Measurements from ENCODE around the gene GPR153. TPM values are rescaled to one million over a fixed set of nuclear protein-coding genes. Genes with fewer than 3 reads are reported as not detected.

Gene GPR153
- total and polyA plus RNA-seq, 2 of the 13 experiments (the other 11 are each of a cell fraction or from before 2014, with no cell fraction given), result 0.22 to 0.31 TPM

- intact Hi-C loops (cut with micrococcal nuclease; ENCODE audit: unreplicated experiment) (no loop called here), in situ Hi-C loops (cut with HindIII; ENCODE audit: extremely low pct_ligation_motif_present, low pct_unique_long_range_greater_than_20kb) (no loop called here)
- H3K36me3 ChIP-seq (replicated peaks in 1 of 2; ENCODE audit: control insufficient read depth in 1 of 2, insufficient read depth in 2 of 2, low read length in 2 of 2), result peaks cover 7 to 45% of the 10 kb centered on the region in 2 experiments; a peak in 4 of 5 replicates
- no peaks in the 10 kb centered on the region for H3K79me2 ChIP-seq (ENCODE audit: insufficient read depth, low read length)
- no peak overlapping the region for H3K4me3 ChIP-seq (replicated peaks in 1 of 3; ENCODE audit: insufficient read depth in 1 of 3, low read depth in 2 of 3, low read length in 3 of 3)
- H3K9ac ChIP-seq (ENCODE audit: insufficient read depth, low read depth, low read length), result no peak overlapping the region
- H2AFZ ChIP-seq (ENCODE audit: low read length), result no peak overlapping the region
- H3K27ac ChIP-seq (ENCODE audit: extremely low read length, insufficient read depth, low read length), result no peak overlapping the region
- no peak overlapping the region for H3K4me2 ChIP-seq (ENCODE audit: low read depth, low read length)
- ChIA-PET CTCF (ENCODE audit: low intra/inter-chr PET ratio, low total read pairs) (no interaction called here), POLR2A (interaction anchor here (1.3 to 1.6 kb wide), 2 partner anchors 15 to 17 kb away, joined by 3 read pairs; no protein-coding TSS in a partner anchor)
- no peaks in the 10 kb centered on the region for H3K9me3 ChIP-seq (ENCODE audit: low read length)
- no peaks in the 10 kb centered on the region for H3K4me1 ChIP-seq (ENCODE audit: insufficient read depth, low read length)
- H3K27me3 ChIP-seq (ENCODE audit: control insufficient read depth in 1 of 2, insufficient read depth in 2 of 2, low read length in 2 of 2), result no peaks in the 10 kb centered on the region
- BruUV-seq (replicated peaks), result TSS peak; percentile 58
- WGBS (ENCODE audit: low lambda C conversion rate), result 99% methylated on average over 13 of the region's 13 CpGs
- FAIRE-seq, result no peak
- 0 out of 2 replicates have a peak, but pooled peaks have one; percentile 22 for TF ChIP-seq ZNF629 (CRISPR knock-in tag; conservative IDR thresholded peaks at IDR 0.05)
- no peak for TF ChIP-seq TMF1 (CRISPR knock-in tag; IDR thresholded peaks at IDR 0.05; ENCODE audit: low read depth)
- no peak for DNase-seq (ENCODE audit: low spot score)
- ATAC-seq, result no peak
- no peaks in the 10 kb centered on the region for H4K20me1 ChIP-seq (ENCODE audit: insufficient read depth, low read length)
Measured at GRCh38 chr1:6223617-6224016, 37.3 kb downstream of the GPR153 start.

DNA sequence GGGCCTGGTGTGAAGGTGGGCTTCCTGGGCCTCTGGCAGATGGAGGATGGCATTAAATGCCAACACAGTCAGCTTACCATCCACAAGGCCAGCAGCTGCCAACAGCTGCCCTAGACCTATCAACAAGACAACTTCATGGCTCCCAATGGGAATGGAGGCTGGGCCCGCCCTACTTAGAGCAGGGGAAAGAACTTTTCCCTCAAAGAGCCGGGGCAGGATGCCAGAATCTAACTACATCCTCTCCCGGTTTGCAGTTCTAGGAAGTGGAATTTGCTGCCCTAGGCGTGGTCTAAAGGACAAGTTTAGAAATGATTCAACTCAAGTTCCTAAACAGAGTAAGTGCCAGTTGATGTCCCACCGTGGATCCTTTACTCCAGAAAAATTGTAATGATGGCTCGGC is 38.3 kb downstream of the GPR153 start:
- no peak for FAIRE-seq
- Histone ChIP-seq H3K4me3 (replicated peaks in 1 of 3; ENCODE audit: insufficient read depth in 1 of 3, low read depth in 2 of 3, low read length in 3 of 3) (no peak overlapping the region), H2AFZ (ENCODE audit: low read length) (no peak overlapping the region), H3K9ac (ENCODE audit: insufficient read depth, low read depth, low read length) (no peak overlapping the region), H3K79me2 (ENCODE audit: insufficient read depth, low read length) (no peaks in the 10 kb centered on the region), H4K20me1 (ENCODE audit: insufficient read depth, low read length) (no peaks in the 10 kb centered on the region), H3K27me3 (ENCODE audit: control insufficient read depth in 1 of 2, insufficient read depth in 2 of 2, low read length in 2 of 2) (no peaks in the 10 kb centered on the region), H3K9me3 (ENCODE audit: low read length) (no peaks in the 10 kb centered on the region), H3K27ac (ENCODE audit: extremely low read length, insufficient read depth, low read length) (no peak overlapping the region), H3K4me2 (ENCODE audit: low read depth, low read length) (no peak overlapping the region), H3K36me3 (replicated peaks in 1 of 2; ENCODE audit: control insufficient read depth in 1 of 2, insufficient read depth in 2 of 2, low read length in 2 of 2) (peaks cover 7 to 45% of the 10 kb centered on the region in 2 experiments; a peak in 4 of 5 replicates), H3K4me1 (ENCODE audit: insufficient read depth, low read length) (no peaks in the 10 kb centered on the region)
- DNase-seq (ENCODE audit: low spot score), result no peak
- ChIA-PET POLR2A (interaction anchor here (1.3 kb wide), 1 partner anchor 16 kb away, joined by 3 read pairs; no protein-coding TSS in a partner anchor), CTCF (ENCODE audit: low intra/inter-chr PET ratio, low total read pairs) (no interaction called here)
- in situ Hi-C loops (cut with HindIII; ENCODE audit: extremely low pct_ligation_motif_present, low pct_unique_long_range_greater_than_20kb) (no loop called here), intact Hi-C loops (cut with micrococcal nuclease; ENCODE audit: unreplicated experiment) (no loop called here)
- ATAC-seq, result no peak
- 98% methylated on average over 6 of the region's 6 CpGs for WGBS (ENCODE audit: low lambda C conversion rate)
- BruUV-seq (replicated peaks), result no TSS peak
- TF ChIP-seq ZBTB21 (CRISPR knock-in tag; IDR thresholded peaks at IDR 0.05), result no peak
- no peak for TF ChIP-seq ZNF780A (CRISPR knock-in tag; IDR thresholded peaks at IDR 0.05)
- TF ChIP-seq GTF3A (CRISPR knock-in tag; conservative IDR thresholded peaks at IDR 0.05), result no peak
- no peak for TF ChIP-seq HNRNPH1 (optimal IDR thresholded peaks at IDR 0.05; ENCODE audit: low read depth, low read length)
- no peak for TF ChIP-seq PAF1 (CRISPR knock-in tag; IDR thresholded peaks at IDR 0.05)
- no peak for TF ChIP-seq ZNF143 (CRISPR knock-in tag; IDR thresholded peaks at IDR 0.05)
- TF ChIP-seq, protein P1, sequence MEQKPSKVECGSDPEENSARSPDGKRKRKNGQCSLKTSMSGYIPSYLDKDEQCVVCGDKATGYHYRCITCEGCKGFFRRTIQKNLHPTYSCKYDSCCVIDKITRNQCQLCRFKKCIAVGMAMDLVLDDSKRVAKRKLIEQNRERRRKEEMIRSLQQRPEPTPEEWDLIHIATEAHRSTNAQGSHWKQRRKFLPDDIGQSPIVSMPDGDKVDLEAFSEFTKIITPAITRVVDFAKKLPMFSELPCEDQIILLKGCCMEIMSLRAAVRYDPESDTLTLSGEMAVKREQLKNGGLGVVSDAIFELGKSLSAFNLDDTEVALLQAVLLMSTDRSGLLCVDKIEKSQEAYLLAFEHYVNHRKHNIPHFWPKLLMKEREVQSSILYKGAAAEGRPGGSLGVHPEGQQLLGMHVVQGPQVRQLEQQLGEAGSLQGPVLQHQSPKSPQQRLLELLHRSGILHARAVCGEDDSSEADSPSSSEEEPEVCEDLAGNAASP (CRISPR knock-in tag; IDR thresholded peaks at IDR 0.05; ENCODE audit: borderline replicate concordance), result no peak
- no peak for TF ChIP-seq ZNF879 (CRISPR knock-in tag; IDR thresholded peaks at IDR 0.05)
- no peak for TF ChIP-seq PAX8 (CRISPR knock-in tag; IDR thresholded peaks at IDR 0.05; ENCODE audit: borderline replicate concordance)
- no peak for TF ChIP-seq GTF2F1 (IDR thresholded peaks at IDR 0.05; ENCODE audit: low read length)
- TF ChIP-seq NR2F6 (IDR thresholded peaks at IDR 0.05), result no peak
- TF ChIP-seq NR2F6 (CRISPR knock-in tag; IDR thresholded peaks at IDR 0.05), result no peak
- TF ChIP-seq ZFP36L2 (CRISPR knock-in tag; IDR thresholded peaks at IDR 0.05), result no peak
- no peak for TF ChIP-seq SCMH1 (CRISPR knock-in tag; IDR thresholded peaks at IDR 0.05; ENCODE audit: borderline replicate concordance)
- TF ChIP-seq ZNF841 (CRISPR knock-in tag; IDR thresholded peaks at IDR 0.05; ENCODE audit: borderline replicate concordance), result no peak
- no peak for TF ChIP-seq SP5 (CRISPR knock-in tag; IDR thresholded peaks at IDR 0.05; ENCODE audit: borderline replicate concordance, low read depth)
- no peak for TF ChIP-seq ZNF512 (CRISPR knock-in tag; IDR thresholded peaks at IDR 0.05)
- TF ChIP-seq ZNF644 (CRISPR knock-in tag; IDR thresholded peaks at IDR 0.05; ENCODE audit: low read depth), result no peak

Measured in HepG2 (cell line).